K562 (cell line): ENCODE results near the gene SMARCD2. TPM values are rescaled to one million over a fixed set of nuclear protein-coding genes. Genes with fewer than 3 reads are reported as not detected.

ENCODE experiments used
- ATAC-seq: fragments of 200-7000 bp; cut with Tn5 transposase; 3 replicates; pipeline ENCODE4 v1.9.1; 2020; ENCODE audit warnings: moderate library complexity
- BruUV-seq: library from RNA; stranded (reverse); fragments of 400-500 nt; replicated peaks from 2 replicates; lab custom pipeline; 2021; lab: Mats Ljungman, UMichigan
- CTCF ChIA-PET: fragments of 300-600 bp; formaldehyde crosslinking; extraction: SDS; loops from one replicate; lab custom pipeline; 2021; ENCODE audit warnings: low intra/inter-chr PET ratio; lab: Yijun Ruan, JAX
- POLR2A ChIA-PET: fragments of 300-600, 350-650 bp; sonication (Branson Sonifier 250); formaldehyde crosslinking; extraction: SDS; loops from one replicate; lab custom pipeline; 2021; ENCODE audit warnings: antibody characterized with exemption, inconsistent platforms; lab: Yijun Ruan, JAX
- DNase-seq, 4 experiments: peaks; one replicate each; pipeline versions ENCODE4 v3.0.0 to v3.0.0-alpha.2; 2011 to 2018; ENCODE audit warnings: low spot score in 3 of 4, mixed read lengths in 3 of 4; ENCODE audit errors: extremely low read depth in 1 of 4
- FAIRE-seq: peaks from 2 replicates; lab custom pipeline; 2011; peaks lifted over from hg19 to GRCh38; lab: Jason Lieb, UNC
- H2AFZ ChIP-seq: 2 replicates; pipeline ENCODE4 v1.6.0; 2011; ENCODE audit warnings: low read depth, low read length, control low read depth, inconsistent platforms
- H3K27ac ChIP-seq: fragments of 200-600 bp; 3 replicates; pipeline ENCODE4 v1.8.0; 2011; ENCODE audit warnings: low read depth, mild to moderate bottlenecking, control low read depth, inconsistent platforms, low read length, moderate library complexity, mixed read lengths; ENCODE audit errors: extremely low read depth
- H3K27me3 ChIP-seq, 2 experiments: fragments of 300-600 bp in 1 of 2; 2 replicates in 1 of 2; 3 replicates in 1 of 2; pipeline versions ENCODE4 v1.6.0 to v1.8.0; 2011; ENCODE audit warnings: inconsistent platforms in 2 of 2, low read length in 2 of 2, mild to moderate bottlenecking in 1 of 2, mixed read lengths in 1 of 2, moderate library complexity in 1 of 2; ENCODE audit not compliant: control insufficient read depth in 2 of 2, insufficient read depth in 2 of 2
- H3K36me3 ChIP-seq: fragments of 300-600 bp; 3 replicates; pipeline ENCODE4 v1.8.0; 2011; ENCODE audit warnings: mild to moderate bottlenecking, low read length, inconsistent platforms; ENCODE audit not compliant: control insufficient read depth, insufficient read depth
- H3K4me1 ChIP-seq, 2 experiments: fragments of 200-600 bp in 1 of 2; replicated peaks in 1 of 2; 2 replicates in 1 of 2; 3 replicates in 1 of 2; pipeline versions ENCODE4 v1.5.1 to v1.8.0; 2011; ENCODE audit warnings: inconsistent platforms in 2 of 2, low read length in 2 of 2, mild to moderate bottlenecking in 1 of 2, mixed read lengths in 1 of 2, moderate library complexity in 1 of 2; ENCODE audit not compliant: control insufficient read depth in 2 of 2, insufficient read depth in 2 of 2
- H3K4me2 ChIP-seq: 2 replicates; pipeline ENCODE4 v1.6.1; 2011; ENCODE audit warnings: low read length, control low read depth, inconsistent platforms, mixed read lengths; ENCODE audit not compliant: insufficient read depth
- H3K4me3 ChIP-seq: fragments of 200-600 bp; sonication (generic), shearing (Covaris generic); 2 replicates; pipeline ENCODE4 v1.5.1; 2016; ENCODE audit warnings: control low read depth, inconsistent platforms
- H3K79me2 ChIP-seq: fragments of 200-600 bp; 3 replicates; pipeline ENCODE4 v1.8.0; 2011; ENCODE audit warnings: low read length, inconsistent platforms; ENCODE audit not compliant: control insufficient read depth, insufficient read depth
- H3K9ac ChIP-seq, 2 experiments: 2 replicates each; pipeline versions ENCODE4 v1.6.0 to v1.6.1; 2011; ENCODE audit warnings: low read depth in 2 of 2, low read length in 2 of 2, control low read depth in 1 of 2, inconsistent platforms in 1 of 2, mild to moderate bottlenecking in 1 of 2, mixed read lengths in 1 of 2; ENCODE audit not compliant: insufficient read depth in 1 of 2
- H3K9me1 ChIP-seq: one replicate; pipeline ENCODE4 v1.6.0; 2011; ENCODE audit warnings: inconsistent platforms, mild to moderate bottlenecking, low read length, moderate library complexity; ENCODE audit not compliant: control insufficient read depth, insufficient read depth
- H3K9me3 ChIP-seq: replicated peaks from 2 replicates; pipeline ENCODE4 v1.5.1; 2011; ENCODE audit warnings: low read depth, low read length, inconsistent platforms; ENCODE audit not compliant: control insufficient read depth, insufficient read depth
- H4K20me1 ChIP-seq: replicated peaks from 2 replicates; pipeline ENCODE4 v1.6.1; 2011; ENCODE audit warnings: low read length, inconsistent platforms, mixed read lengths; ENCODE audit not compliant: control insufficient read depth, insufficient read depth
- ELF4 ChIP-seq: fragments of 450-650 bp; formaldehyde crosslinking; IDR thresholded peaks from 2 replicates; pipeline ENCODE4 v1.4.0; 2022; ENCODE audit warnings: missing genetic modification characterization
- FOS ChIP-seq: IDR thresholded peaks from 3 replicates; pipeline ENCODE4 v1.6.1; 2011; ENCODE audit not compliant: insufficient read length; ENCODE audit errors: extremely low read depth
- KDM2B ChIP-seq: fragments of 250-450 bp; sonication (Bioruptor Pico); IDR thresholded peaks from 2 replicates; pipeline ENCODE4 v1.8.0; 2021; ENCODE audit warnings: mild to moderate bottlenecking, moderate library complexity
- POLR2G ChIP-seq: fragments of 200-400 bp; formaldehyde crosslinking; IDR thresholded peaks from 2 replicates; pipeline ENCODE4 v1.6.1; 2017; ENCODE audit warnings: low read depth, mild to moderate bottlenecking, antibody characterized with exemption, low read length, moderate library complexity
- PRMT5 ChIP-seq: sonication (generic); formaldehyde crosslinking; IDR thresholded peaks from 2 replicates; pipeline ENCODE4 v1.5.0; 2020; ENCODE audit warnings: missing genetic modification reagents
- RHOXF2B ChIP-seq: fragments of 250-450 bp; sonication (Bioruptor Pico); conservative IDR thresholded peaks from 2 replicates; pipeline ENCODE4 v1.5.1; 2021
- SPI1 ChIP-seq: IDR thresholded peaks from 2 replicates; pipeline ENCODE4 v1.6.1; 2011; ENCODE audit warnings: low read depth, low read length, control low read depth, borderline replicate concordance
- SRF ChIP-seq, 2 experiments: fragments of 250-450, 450-650 bp in 1 of 2; sonication (Bioruptor Pico) in 1 of 2; sonication (generic) in 1 of 2; formaldehyde crosslinking; IDR thresholded peaks; 2 replicates each; pipeline versions ENCODE4 v1.5.0 to v1.5.1; 2020 to 2022; ENCODE audit warnings: mild to moderate bottlenecking in 1 of 2, missing genetic modification reagents in 1 of 2
- XRCC5 ChIP-seq: fragments of 200-400 bp; formaldehyde crosslinking; IDR thresholded peaks from 2 replicates; pipeline ENCODE4 v1.6.1; 2017; ENCODE audit warnings: low read depth, mild to moderate bottlenecking, low read length
- ZNF583 ChIP-seq: fragments of 250-450 bp; sonication (Bioruptor Pico); IDR thresholded peaks from 2 replicates; pipeline ENCODE4 v1.4.0; 2020
- WGBS: fragments of 100-300 bp; shearing (Covaris generic); methylation state at CpG from one replicate; pipeline ENCODE4 v1.1.6; 2016; ENCODE audit warnings: low coverage, mixed read lengths; ENCODE audit not compliant: insufficient coverage; ENCODE audit errors: missing lambda C conversion rate; 5-methylcytosine and 5-hydroxymethylcytosine counted together
- in situ Hi-C: fragments of 300-500 bp; cut with MboI; formaldehyde crosslinking; loops from 4 replicates; pipeline ENCODE4 v1.15.0; 2018; ENCODE audit warnings: inconsistent platforms, mixed read lengths
- intact Hi-C: fragments of 100-400 bp; cut with micrococcal nuclease; formaldehyde crosslinking; loops from 2 replicates; pipeline ENCODE4 v1.14.2; 2022
- polyA plus RNA-seq, 8 experiments: library from polyadenylated mRNA; depleted of rRNA in 4 of 8; stranded (reverse) in 5 of 8; unstranded in 3 of 8; fragments of >200 nt; fragmentation: Nextera tagmentation in 2 of 8; fragmentation: Illumina TruSeq in 1 of 8; extraction: Ambion mirVana in 2 of 8; extraction: Trizol in 1 of 8; gene quantifications; 2 replicates each; pipeline versions ENCODE4 v1.2.1 to v1.2.3, GENCODE V29; 2011 to 2014; ENCODE audit warnings: inconsistent platforms in 1 of 8, missing spikeins in 1 of 8
- total RNA-seq, 7 experiments: library from RNA; depleted of rRNA in 6 of 7; stranded (reverse); fragments of >200 nt in 6 of 7; fragmentation: Illumina TruSeq in 2 of 7; extraction: Trizol in 2 of 7; gene quantifications; 2 replicates each; pipeline versions ENCODE4 v1.2.1 to v1.2.3, GENCODE V29; 2011 to 2021; ENCODE audit warnings: low replicate concordance in 1 of 7
- TF ChIP-seq, protein P1 (sequence below), 2 experiments: IDR thresholded peaks; 2 replicates each; pipeline ENCODE4 v1.6.1; 2012; ENCODE audit warnings: improper control_type of control experiment in 2 of 2, low read depth in 2 of 2, low read length in 2 of 2, borderline replicate concordance in 1 of 2

SMARCD2 gene
- total and polyA plus RNA-seq, 9 of the 15 experiments (the other 6 are each of a cell fraction or from before 2014, with no cell fraction given), result 1.7 to 114 (median 90.3) TPM

DNA sequence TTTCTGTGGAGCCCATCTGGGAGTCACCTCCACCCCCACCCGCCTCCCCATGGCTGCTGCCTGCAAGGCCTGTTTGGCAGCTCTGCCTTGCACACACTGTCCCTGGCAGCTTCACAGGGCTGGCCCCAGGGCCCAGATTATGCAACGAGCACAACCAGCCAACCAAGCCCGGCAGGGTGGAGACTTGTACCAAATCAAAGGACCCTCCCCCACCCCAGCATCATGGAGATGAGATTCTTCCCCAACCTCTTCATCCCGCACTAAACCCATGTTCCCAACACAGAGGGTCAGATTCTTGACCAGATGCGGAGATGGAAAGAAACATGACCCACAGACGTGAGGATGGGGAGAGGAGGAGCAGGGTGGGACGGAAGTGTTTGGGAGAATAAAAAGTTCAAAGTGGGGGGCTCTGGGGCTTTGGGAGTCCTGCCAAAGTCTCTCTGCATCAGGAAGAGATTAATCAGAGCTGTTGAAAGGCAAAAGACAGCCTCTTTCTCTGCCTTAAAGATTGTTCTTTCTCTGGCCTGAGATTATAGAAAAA, 3.8 kb downstream of the SMARCD2 start:
- H3K4me2 ChIP-seq, result no peak overlapping the region
- BruUV-seq, result no TSS peak
- in situ Hi-C loops, result loop anchor here (25.0 kb wide), 1 partner anchor 401 kb away; the partner anchor contains the start of gene CYB561
- no peaks in the 10 kb centered on the region for H4K20me1 ChIP-seq
- POLR2A ChIA-PET, result interaction anchor here (1.0 to 5.8 kb wide), 3 partner anchors 9 to 65 kb away, joined by 3 to 66 read pairs (median 10); partner anchors contain the start of genes CCDC47 and FTSJ3
- no peaks in the 10 kb centered on the region for H3K27me3 ChIP-seq
- peaks cover 57% of the 10 kb centered on the region for H3K36me3 ChIP-seq
- H3K4me1 ChIP-seq, result peaks cover 15 to 56% of the 10 kb centered on the region in 2 experiments
- no peak overlapping the region for H3K27ac ChIP-seq
- intact Hi-C loops, result loop anchor here (10.0 kb wide), 1 partner anchor 144 kb away; no protein-coding TSS in a partner anchor
- H3K9ac ChIP-seq, result peak overlapping the region in 1 of 2 experiments; percentile 53; a peak in 2 of 4 replicates
- WGBS, result 80% methylated on average over 7 of the region's 7 CpGs
- no peaks in the 10 kb centered on the region for H3K9me3 ChIP-seq
- no peak for FAIRE-seq
- no peaks in the 10 kb centered on the region for H3K9me1 ChIP-seq
- H3K79me2 ChIP-seq, result peaks cover 57% of the 10 kb centered on the region
- H2AFZ ChIP-seq, result no peak overlapping the region
- CTCF ChIA-PET, result no interaction called here
- ATAC-seq, result no peak
- TF ChIP-seq POLR2G (0 out of 2 replicates have a peak, but pooled peaks have one; percentile 18), ELF4 (CRISPR knock-in tag) (no peak), ZNF583 (no peak)
- DNase-seq, result no peak
- no peak overlapping the region for H3K4me3 ChIP-seq

DNA sequence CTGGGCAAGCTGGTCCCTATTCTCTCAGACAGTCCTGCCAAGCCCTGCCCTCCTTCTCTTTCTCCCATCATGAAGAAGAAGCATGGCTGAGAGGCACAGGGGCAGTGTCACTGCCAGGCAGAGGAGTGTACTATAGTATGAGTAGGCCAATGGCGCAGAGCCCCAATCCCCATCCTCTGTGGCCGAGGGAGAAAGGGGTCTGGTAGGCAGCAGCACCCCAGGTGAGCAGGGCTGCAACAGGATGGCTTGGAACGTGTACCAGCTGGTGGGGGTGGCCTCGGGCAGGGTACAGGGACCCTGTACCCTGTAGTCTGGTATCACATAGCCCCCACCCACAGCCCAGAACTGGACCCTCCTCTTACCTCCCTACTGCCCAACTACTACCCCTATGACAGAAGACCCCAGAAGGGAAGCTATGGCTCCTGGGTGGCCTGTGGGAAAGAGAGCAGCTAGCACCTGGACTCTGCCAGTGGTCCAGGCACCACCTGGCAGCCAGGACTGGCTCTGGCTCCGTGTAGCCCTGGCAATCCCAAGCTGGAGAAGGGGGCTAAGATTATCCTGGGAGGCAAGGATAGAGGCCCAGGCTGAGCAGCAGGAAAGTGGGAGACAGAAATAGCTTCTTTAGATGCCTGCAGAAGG, 4.4 kb downstream of the SMARCD2 start:
- Histone ChIP-seq H3K79me2 (peaks cover 54% of the 10 kb centered on the region), H3K4me1 (peaks cover 15 to 50% of the 10 kb centered on the region in 2 experiments), H3K9me1 (no peaks in the 10 kb centered on the region), H3K27me3 (no peaks in the 10 kb centered on the region), H3K9ac (peak overlapping the region in 1 of 2 experiments; percentile 53; a peak in 2 of 4 replicates), H3K36me3 (peaks cover 63% of the 10 kb centered on the region), H3K4me2 (no peak overlapping the region), H2AFZ (no peak overlapping the region), H4K20me1 (no peaks in the 10 kb centered on the region), H3K9me3 (no peaks in the 10 kb centered on the region), H3K4me3 (no peak overlapping the region), H3K27ac (no peak overlapping the region)
- ChIA-PET CTCF (no interaction called here), POLR2A (interaction anchor here (0.5 to 5.8 kb wide), 4 partner anchors 8 to 505 kb away, joined by 3 to 66 read pairs (median 3); partner anchors contain the start of genes CCDC47 and FTSJ3)
- ATAC-seq, result no peak
- DNase-seq, result no peak
- FAIRE-seq, result no peak
- no TSS peak for BruUV-seq
- in situ Hi-C loops (loop anchor here (25.0 kb wide), 1 partner anchor 401 kb away; the partner anchor contains the start of gene CYB561), intact Hi-C loops (loop anchor here (10.0 kb wide), 1 partner anchor 143 kb away; no protein-coding TSS in a partner anchor)
- WGBS, result 72% methylated on average over 5 of the region's 5 CpGs
- TF ChIP-seq RHOXF2B, result no peak
- no peak for TF ChIP-seq FOS
- TF ChIP-seq XRCC5, result no peak
- no peak for TF ChIP-seq SPI1
- TF ChIP-seq KDM2B (CRISPR knock-in tag), result no peak
- no peak for TF ChIP-seq PRMT5 (CRISPR knock-in tag)
- TF ChIP-seq, protein P1, sequence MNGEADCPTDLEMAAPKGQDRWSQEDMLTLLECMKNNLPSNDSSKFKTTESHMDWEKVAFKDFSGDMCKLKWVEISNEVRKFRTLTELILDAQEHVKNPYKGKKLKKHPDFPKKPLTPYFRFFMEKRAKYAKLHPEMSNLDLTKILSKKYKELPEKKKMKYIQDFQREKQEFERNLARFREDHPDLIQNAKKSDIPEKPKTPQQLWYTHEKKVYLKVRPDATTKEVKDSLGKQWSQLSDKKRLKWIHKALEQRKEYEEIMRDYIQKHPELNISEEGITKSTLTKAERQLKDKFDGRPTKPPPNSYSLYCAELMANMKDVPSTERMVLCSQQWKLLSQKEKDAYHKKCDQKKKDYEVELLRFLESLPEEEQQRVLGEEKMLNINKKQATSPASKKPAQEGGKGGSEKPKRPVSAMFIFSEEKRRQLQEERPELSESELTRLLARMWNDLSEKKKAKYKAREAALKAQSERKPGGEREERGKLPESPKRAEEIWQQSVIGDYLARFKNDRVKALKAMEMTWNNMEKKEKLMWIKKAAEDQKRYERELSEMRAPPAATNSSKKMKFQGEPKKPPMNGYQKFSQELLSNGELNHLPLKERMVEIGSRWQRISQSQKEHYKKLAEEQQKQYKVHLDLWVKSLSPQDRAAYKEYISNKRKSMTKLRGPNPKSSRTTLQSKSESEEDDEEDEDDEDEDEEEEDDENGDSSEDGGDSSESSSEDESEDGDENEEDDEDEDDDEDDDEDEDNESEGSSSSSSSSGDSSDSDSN (IDR thresholded peaks at IDR 0.05; ENCODE audit: borderline replicate concordance in 1 of 2, low read depth in 2 of 2, low read length in 2 of 2), result no peak
- no peak for TF ChIP-seq SRF (CRISPR knock-in tag; IDR thresholded peaks at IDR 0.05)
